ENCODE results near the gene TNFAIP2. TPM values are rescaled to one million over a fixed set of nuclear protein-coding genes. Genes with fewer than 3 reads are reported as not detected.

Gene TNFAIP2
- total and polyA plus RNA-seq, 2 donors (not counting 3 experiments of a cell fraction or from before 2014, with no cell fraction given) = 31.6 to 42.7 TPM

DNA sequence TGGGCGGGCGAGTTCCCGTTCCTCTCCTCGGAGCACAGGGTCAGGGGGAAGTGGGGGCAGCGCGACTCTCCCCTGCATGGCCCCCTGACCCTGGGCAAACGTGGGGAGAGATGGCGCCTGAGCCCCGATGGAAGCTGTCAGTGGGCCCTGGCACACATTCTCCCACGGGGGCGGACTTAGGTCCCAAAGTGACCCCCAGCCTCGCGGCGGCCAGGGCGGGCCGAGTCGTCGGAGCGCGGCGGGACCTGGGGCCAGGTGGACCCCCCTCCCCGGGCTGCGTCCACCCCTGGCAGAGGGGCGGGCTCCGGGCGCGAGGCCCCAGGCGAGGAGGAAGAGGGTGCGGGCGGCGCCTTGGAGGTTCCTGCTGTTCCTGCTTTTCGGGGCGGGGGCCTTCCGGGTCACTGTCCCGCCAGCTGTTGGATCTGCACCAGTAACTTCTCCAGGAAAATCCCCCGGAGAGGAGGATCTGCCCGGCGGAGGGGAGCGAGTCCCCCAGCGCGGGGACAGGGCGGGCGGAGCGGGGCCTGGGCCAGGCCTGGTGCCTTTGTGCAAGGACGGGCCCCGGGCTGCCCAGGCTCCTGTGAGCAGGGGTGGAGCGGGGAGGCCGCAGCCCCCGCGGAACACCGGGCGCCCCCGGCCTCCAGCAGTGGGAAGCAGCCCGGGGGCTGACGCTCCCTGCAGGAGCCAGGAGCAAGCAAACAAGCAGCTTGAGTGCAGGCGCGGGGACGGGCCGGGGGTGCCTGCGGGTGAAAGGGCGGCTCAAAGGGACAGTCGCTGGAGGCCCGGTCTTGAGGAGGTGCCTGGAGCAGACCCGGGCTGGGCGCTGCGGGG lies 15.3 kb downstream of the TNFAIP2 start:
- Histone ChIP-seq H3K9me1 (replicated peaks; ENCODE audit: control insufficient read depth, extremely low read depth, insufficient read depth, low read length) (no peaks in the 10 kb centered on the region), H3K4me2 (ENCODE audit: insufficient read depth, low read length) (no peak overlapping the region), H3K4me1 (ENCODE audit: control insufficient read depth, extremely low read depth, insufficient read depth, low read length) (no peaks in the 10 kb centered on the region), H3K9ac (replicated peaks; ENCODE audit: extremely low read depth, insufficient read depth, low read length) (no peak overlapping the region), H4K20me1 (replicated peaks; ENCODE audit: control insufficient read depth, extremely low read depth, insufficient read depth, low read length) (no peaks in the 10 kb centered on the region), H3K4me3 (replicated peaks in 1 of 3; ENCODE audit: insufficient read depth in 1 of 3, low read depth in 1 of 3, low read length in 3 of 3) (no peak overlapping the region), H3K79me2 (ENCODE audit: control insufficient read depth, insufficient read depth, low read length) (no peaks in the 10 kb centered on the region), H3K27ac (ENCODE audit: insufficient read depth, low read depth, low read length) (no peak overlapping the region), H3K9me3 (replicated peaks; ENCODE audit: control insufficient read depth, insufficient read depth, low read length) (no peaks in the 10 kb centered on the region), H3K27me3 (ENCODE audit: control insufficient read depth in 2 of 2, insufficient read depth in 2 of 2, low read length in 2 of 2) (peaks cover 24 to 36% of the 10 kb centered on the region in 2 experiments), H3K36me3 (ENCODE audit: control insufficient read depth in 2 of 2, extremely low read depth in 1 of 2, insufficient read depth in 2 of 2, low read length in 2 of 2) (peaks cover 0 to 10% of the 10 kb centered on the region in 2 experiments), H2AFZ (ENCODE audit: low read depth, low read length) (no peak overlapping the region)
- POLR2A ChIA-PET = no interaction called here
- CTCF ChIA-PET = interaction anchor here (13.7 kb wide), 1 partner anchor 35 kb away, joined by 219 read pairs; no protein-coding TSS in a partner anchor
- no peak for TF ChIP-seq POLR2A (IDR thresholded peaks at IDR 0.05; ENCODE audit: low read depth, low read length)
- TF ChIP-seq POLR2AphosphoS5 (IDR thresholded peaks at IDR 0.05; ENCODE audit: insufficient read depth, low read depth, low read length) = no peak
- TF ChIP-seq, protein P1, sequence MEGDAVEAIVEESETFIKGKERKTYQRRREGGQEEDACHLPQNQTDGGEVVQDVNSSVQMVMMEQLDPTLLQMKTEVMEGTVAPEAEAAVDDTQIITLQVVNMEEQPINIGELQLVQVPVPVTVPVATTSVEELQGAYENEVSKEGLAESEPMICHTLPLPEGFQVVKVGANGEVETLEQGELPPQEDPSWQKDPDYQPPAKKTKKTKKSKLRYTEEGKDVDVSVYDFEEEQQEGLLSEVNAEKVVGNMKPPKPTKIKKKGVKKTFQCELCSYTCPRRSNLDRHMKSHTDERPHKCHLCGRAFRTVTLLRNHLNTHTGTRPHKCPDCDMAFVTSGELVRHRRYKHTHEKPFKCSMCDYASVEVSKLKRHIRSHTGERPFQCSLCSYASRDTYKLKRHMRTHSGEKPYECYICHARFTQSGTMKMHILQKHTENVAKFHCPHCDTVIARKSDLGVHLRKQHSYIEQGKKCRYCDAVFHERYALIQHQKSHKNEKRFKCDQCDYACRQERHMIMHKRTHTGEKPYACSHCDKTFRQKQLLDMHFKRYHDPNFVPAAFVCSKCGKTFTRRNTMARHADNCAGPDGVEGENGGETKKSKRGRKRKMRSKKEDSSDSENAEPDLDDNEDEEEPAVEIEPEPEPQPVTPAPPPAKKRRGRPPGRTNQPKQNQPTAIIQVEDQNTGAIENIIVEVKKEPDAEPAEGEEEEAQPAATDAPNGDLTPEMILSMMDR (IDR thresholded peaks at IDR 0.05; ENCODE audit: extremely low read depth in 1 of 2, insufficient read depth in 1 of 2, low read depth in 1 of 2, low read length in 2 of 2) = no peak
- TF ChIP-seq FOS (IDR thresholded peaks at IDR 0.05; ENCODE audit: borderline replicate concordance, insufficient read depth, low read length) = no peak
- TF ChIP-seq MYC (IDR thresholded peaks at IDR 0.05; ENCODE audit: low read depth, low read length) = no peak
- TF ChIP-seq GATA2 (IDR thresholded peaks at IDR 0.05; ENCODE audit: insufficient read depth, insufficient read length, low read depth, low read length) = no peak
- no TSS peak for BruUV-seq (replicated peaks)
- dilution Hi-C loops (cut with MboI; ENCODE audit: extremely low pct_ligation_motif_present, low sequenced_read_pairs) (no loop called here), intact Hi-C loops (cut with micrococcal nuclease) (no loop called here)
- DNase-seq (ENCODE audit: low read depth, low spot score) (no peak), FAIRE-seq (no peak)
